KMS-11 (cell line): ENCODE results near the gene PAQR5.

Experiments
- H2AFZ ChIP-seq: fragments of 200-600 bp; sonication (generic); 2 replicates; pipeline ENCODE4 v1.6.1; 2016; ENCODE audit warnings: antibody characterized with exemption, mixed run types, low read depth
- H3K27ac ChIP-seq: fragments of 200-600 bp; sonication (generic); 2 replicates; pipeline ENCODE4 v1.6.1; 2016; ENCODE audit warnings: mild to moderate bottlenecking, mixed run types
- H3K27me3 ChIP-seq: fragments of 200-600 bp; sonication (generic); 2 replicates; pipeline ENCODE4 v1.6.1; 2017; ENCODE audit warnings: mild to moderate bottlenecking, low read depth, mixed run types, moderate library complexity; ENCODE audit not compliant: insufficient read depth
- H3K36me3 ChIP-seq: fragments of 200-600 bp; sonication (generic); 2 replicates; pipeline ENCODE4 v1.6.1; 2017; ENCODE audit warnings: mild to moderate bottlenecking, mixed run types; ENCODE audit not compliant: insufficient read depth
- H3K4me1 ChIP-seq: fragments of 200-600 bp; sonication (generic); 2 replicates; pipeline ENCODE4 v1.6.1; 2016; ENCODE audit warnings: mild to moderate bottlenecking, low read depth, mixed run types; ENCODE audit not compliant: poor library complexity, severe bottlenecking
- H3K4me2 ChIP-seq: fragments of 200-600 bp; sonication (generic); 2 replicates; pipeline ENCODE4 v1.7.0; 2016; ENCODE audit warnings: mild to moderate bottlenecking, mixed run types
- H3K4me3 ChIP-seq: fragments of 200-600 bp; sonication (generic); IDR thresholded peaks from 2 replicates; pipeline ENCODE4 v1.6.1; 2017; ENCODE audit warnings: low read depth, low read length, mixed read lengths; ENCODE audit not compliant: insufficient read depth
- H3K79me2 ChIP-seq: fragments of 200-600 bp; sonication (generic); 2 replicates; pipeline ENCODE4 v1.6.1; 2016; ENCODE audit warnings: low read depth, mixed run types; ENCODE audit not compliant: insufficient read depth
- H3K9ac ChIP-seq: fragments of 200-600 bp; sonication (generic); 2 replicates; pipeline ENCODE4 v1.6.1; 2016; ENCODE audit warnings: mild to moderate bottlenecking, mixed run types
- H4K20me1 ChIP-seq: fragments of 200-600 bp; sonication (generic); 2 replicates; pipeline ENCODE4 v1.6.1; 2016; ENCODE audit warnings: mild to moderate bottlenecking, mixed run types; ENCODE audit not compliant: insufficient read depth
- TF ChIP-seq, protein P1 (sequence below): fragments of 200-600 bp; sonication (generic); conservative IDR thresholded peaks from 2 replicates; pipeline ENCODE4 v1.6.1; 2017; ENCODE audit warnings: low read depth, mild to moderate bottlenecking, antibody characterized with exemption, low read length, moderate library complexity, mixed read lengths

The PAQR5 gene

DNA sequence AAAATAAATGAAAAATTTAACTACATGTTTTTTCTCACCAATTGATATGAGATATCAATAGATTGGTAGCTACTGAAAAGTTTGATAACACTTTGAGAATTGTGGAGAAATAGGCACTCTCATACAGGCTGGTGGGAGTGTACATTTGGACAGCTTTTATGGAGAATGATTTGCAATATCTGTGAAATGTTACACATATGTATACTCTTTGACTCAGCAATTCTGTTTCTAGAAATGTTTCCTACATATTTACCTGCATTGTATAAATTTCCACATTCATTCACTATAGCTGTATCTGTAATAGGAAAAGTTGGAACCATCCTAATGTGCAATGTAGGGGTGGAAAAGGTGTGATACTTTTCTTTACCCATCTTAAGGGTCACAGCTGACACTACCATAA is 113.6 kb downstream of the PAQR5 start:
- no peak overlapping the region for H2AFZ ChIP-seq
- peaks cover 26% of the 10 kb centered on the region for H3K4me1 ChIP-seq
- no peak overlapping the region for H3K4me2 ChIP-seq
- H4K20me1 ChIP-seq, result peaks cover 10% of the 10 kb centered on the region; the same call in 1 of the 2 replicates
- TF ChIP-seq, protein P1, sequence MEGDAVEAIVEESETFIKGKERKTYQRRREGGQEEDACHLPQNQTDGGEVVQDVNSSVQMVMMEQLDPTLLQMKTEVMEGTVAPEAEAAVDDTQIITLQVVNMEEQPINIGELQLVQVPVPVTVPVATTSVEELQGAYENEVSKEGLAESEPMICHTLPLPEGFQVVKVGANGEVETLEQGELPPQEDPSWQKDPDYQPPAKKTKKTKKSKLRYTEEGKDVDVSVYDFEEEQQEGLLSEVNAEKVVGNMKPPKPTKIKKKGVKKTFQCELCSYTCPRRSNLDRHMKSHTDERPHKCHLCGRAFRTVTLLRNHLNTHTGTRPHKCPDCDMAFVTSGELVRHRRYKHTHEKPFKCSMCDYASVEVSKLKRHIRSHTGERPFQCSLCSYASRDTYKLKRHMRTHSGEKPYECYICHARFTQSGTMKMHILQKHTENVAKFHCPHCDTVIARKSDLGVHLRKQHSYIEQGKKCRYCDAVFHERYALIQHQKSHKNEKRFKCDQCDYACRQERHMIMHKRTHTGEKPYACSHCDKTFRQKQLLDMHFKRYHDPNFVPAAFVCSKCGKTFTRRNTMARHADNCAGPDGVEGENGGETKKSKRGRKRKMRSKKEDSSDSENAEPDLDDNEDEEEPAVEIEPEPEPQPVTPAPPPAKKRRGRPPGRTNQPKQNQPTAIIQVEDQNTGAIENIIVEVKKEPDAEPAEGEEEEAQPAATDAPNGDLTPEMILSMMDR, result no peak
- peaks cover 25% of the 10 kb centered on the region for H3K79me2 ChIP-seq
- H3K27me3 ChIP-seq, result no peaks in the 10 kb centered on the region
- no peak overlapping the region for H3K9ac ChIP-seq
- H3K4me3 ChIP-seq, result no peak overlapping the region
- no peak overlapping the region for H3K27ac ChIP-seq
- no peaks in the 10 kb centered on the region for H3K36me3 ChIP-seq

DNA sequence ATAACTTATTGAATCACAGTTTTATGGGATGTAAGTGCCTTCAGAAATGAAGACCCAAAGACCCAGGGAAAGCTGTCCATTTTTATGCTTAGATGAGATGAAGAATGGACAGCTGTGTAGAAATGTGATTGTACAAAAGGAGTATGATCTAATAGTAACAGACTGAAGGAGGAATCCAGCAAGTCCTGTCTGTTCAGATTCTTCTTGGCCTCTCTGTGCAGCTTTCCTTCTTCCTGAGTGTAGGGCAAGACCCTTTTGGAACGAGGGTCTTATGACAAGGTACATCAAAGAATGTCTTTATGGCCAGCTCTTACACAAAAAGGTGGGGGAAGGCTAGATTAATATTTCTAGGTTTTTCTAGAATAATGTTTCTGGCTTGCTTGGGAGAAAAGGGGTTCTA is 114.0 kb downstream of the PAQR5 start:
- Histone ChIP-seq H4K20me1 (peaks cover 10% of the 10 kb centered on the region; the same call in 1 of the 2 replicates), H3K4me3 (no peak overlapping the region), H3K27ac (no peak overlapping the region), H3K9ac (no peak overlapping the region), H3K79me2 (peaks cover 30% of the 10 kb centered on the region), H3K27me3 (no peaks in the 10 kb centered on the region), H3K4me2 (no peak overlapping the region), H3K4me1 (peaks cover 30% of the 10 kb centered on the region), H2AFZ (no peak overlapping the region), H3K36me3 (no peaks in the 10 kb centered on the region)
- TF ChIP-seq, protein P1, result no peak

DNA sequence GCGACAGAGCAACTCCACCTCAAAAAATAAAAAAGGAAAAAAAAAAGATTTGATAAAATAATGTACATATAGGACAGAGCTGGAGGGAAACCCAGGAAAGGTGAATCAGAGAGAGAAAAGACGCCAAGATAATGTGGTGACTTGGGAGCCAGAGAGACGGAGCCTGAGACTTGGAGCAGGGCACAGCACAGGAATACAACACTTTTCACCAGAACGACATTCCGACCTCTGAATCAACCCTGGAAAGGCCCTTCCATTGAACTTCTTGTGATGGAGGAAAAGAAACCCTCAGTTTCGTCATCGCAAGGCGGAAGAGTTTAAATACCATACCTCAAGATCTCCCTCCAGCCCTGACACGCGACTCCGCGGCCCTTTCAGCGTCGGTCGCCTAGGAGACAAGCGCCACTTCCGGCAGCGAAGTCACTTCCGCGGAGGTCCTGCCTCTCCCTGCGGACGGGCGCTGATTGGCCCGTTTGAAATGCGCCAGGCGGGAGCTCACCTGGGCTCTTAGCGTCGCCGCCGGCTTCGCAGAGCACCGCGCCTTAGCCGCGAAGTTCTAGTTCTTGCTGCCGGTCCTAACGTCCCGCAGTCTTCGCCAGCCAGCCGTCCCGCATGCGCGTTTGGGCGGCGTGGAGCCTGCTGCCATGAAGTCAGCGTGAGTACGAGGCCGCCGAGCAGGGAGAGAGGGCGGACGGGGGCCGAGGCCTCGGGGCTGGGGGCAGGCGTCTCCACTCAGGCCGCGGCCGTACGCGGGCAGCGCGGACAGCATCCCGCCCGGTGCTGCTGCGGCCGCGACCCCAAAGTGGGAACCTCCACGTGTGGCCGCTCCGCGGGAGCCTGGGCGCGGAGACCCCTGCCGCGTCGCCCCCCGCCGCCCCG is 115.3 kb downstream of the PAQR5 start, which contains the start of gene KIF23:
KIF23 (plus strand) TSS at position 528 of the 879 bp plus-strand sequence; CDS start at position 645, 117 bp downstream.
- Histone ChIP-seq H3K4me3 (no peak within 1 kb of the TSS), H4K20me1 (peaks cover 10% of the 10 kb centered on the region; the same call in 1 of the 2 replicates), H3K4me2 (peak within 1 kb of the TSS; percentile 97), H3K27me3 (no peaks in the 10 kb centered on the region), H3K4me1 (peaks cover 33% of the 10 kb centered on the region), H2AFZ (peak within 1 kb of the TSS; percentile 78), H3K9ac (peak within 1 kb of the TSS; percentile 79), H3K36me3 (peaks cover 7% of the 10 kb centered on the region; the same call in 1 of the 2 replicates), H3K79me2 (peaks cover 41% of the 10 kb centered on the region), H3K27ac (peak within 1 kb of the TSS; percentile 58)
- TF ChIP-seq, protein P1, result no peak

- H3K4me1 ChIP-seq, result peaks cover 33% of the 10 kb centered on the region
- H3K4me2 ChIP-seq, result peak overlapping the region; percentile 97
- H4K20me1 ChIP-seq, result peaks cover 10% of the 10 kb centered on the region; the same call in 1 of the 2 replicates
- H3K27me3 ChIP-seq, result no peaks in the 10 kb centered on the region
- H3K36me3 ChIP-seq, result peaks cover 7% of the 10 kb centered on the region; the same call in 1 of the 2 replicates
- peak overlapping the region; percentile 78 for H2AFZ ChIP-seq
- TF ChIP-seq, protein P1, result no peak
- peaks cover 48% of the 10 kb centered on the region for H3K79me2 ChIP-seq
- H3K27ac ChIP-seq, result peak overlapping the region; percentile 58
- peak overlapping the region; percentile 79 for H3K9ac ChIP-seq
- no peak overlapping the region for H3K4me3 ChIP-seq
These were observed 116.0 kb downstream of the PAQR5 start for GRCh38 chr15:69414701-69415167.
